Measurements from ENCODE around the gene CTNNA1. TPM values are rescaled to one million over a fixed set of nuclear protein-coding genes. Genes with fewer than 3 reads are reported as not detected.

The CTNNA1 gene
- total and polyA plus RNA-seq, 4 donors: 115 to 480 (median 302) TPM

GRCh38 chr5:138968601-138969000 lies 215.4 kb downstream of the CTNNA1 start:
- TF ChIP-seq CTCF (IDR thresholded peaks at IDR 0.05; ENCODE audit: control extremely low read depth, extremely low read depth): no peak
- H3K4me3 ChIP-seq: no peak overlapping the region
- 96% methylated on average over 4 of the region's 4 CpGs for WGBS, 2 donors
- ATAC-seq (ENCODE audit: insufficient read depth, low FRiP score): no peak
- H3K4me1 ChIP-seq (ENCODE audit: control insufficient read depth in 5 of 5, insufficient read depth in 5 of 5, low read length in 5 of 5): peaks cover 2 to 23% (median 16%) of the 10 kb centered on the region in 5 donors
- H3K9me3 ChIP-seq (ENCODE audit: control insufficient read depth in 4 of 4, insufficient read depth in 3 of 4, low read length in 3 of 4): no peaks in the 10 kb centered on the region
- H3K9ac ChIP-seq (ENCODE audit: insufficient read depth in 1 of 2, low read length in 2 of 2): no peak overlapping the region
- H3K36me3 ChIP-seq (ENCODE audit: control insufficient read depth in 4 of 4, insufficient read depth in 4 of 4, low read length in 4 of 4): no peaks in the 10 kb centered on the region
- DNase-seq: no peak
- H3K27me3 ChIP-seq (ENCODE audit: control insufficient read depth in 3 of 3, insufficient read depth in 3 of 3, low read length in 2 of 3): no peaks in the 10 kb centered on the region
- no peak overlapping the region for H3K27ac ChIP-seq (ENCODE audit: low read depth in 1 of 2, low read length in 1 of 2)

GRCh38 chr5:138969323-138970002 lies 216.2 kb downstream of the CTNNA1 start:
- DNase-seq: no peak
- H3K4me3 ChIP-seq: no peak overlapping the region
- 87 to 95% methylated on average over 5 of the region's 5 CpGs for WGBS, 2 donors
- H3K9ac ChIP-seq (ENCODE audit: insufficient read depth in 1 of 2, low read length in 2 of 2): no peak overlapping the region
- no peaks in the 10 kb centered on the region for H3K36me3 ChIP-seq (ENCODE audit: control insufficient read depth in 4 of 4, insufficient read depth in 4 of 4, low read length in 4 of 4)
- peak overlapping the region in 1 of 2 donors; percentile 25 for H3K27ac ChIP-seq (ENCODE audit: low read depth in 1 of 2, low read length in 1 of 2)
- no peak for ATAC-seq (ENCODE audit: insufficient read depth, low FRiP score)
- H3K27me3 ChIP-seq (ENCODE audit: control insufficient read depth in 3 of 3, insufficient read depth in 3 of 3, low read length in 2 of 3): no peaks in the 10 kb centered on the region
- H3K4me1 ChIP-seq (ENCODE audit: control insufficient read depth in 5 of 5, insufficient read depth in 5 of 5, low read length in 5 of 5): peaks cover 3 to 22% (median 15%) of the 10 kb centered on the region in 5 donors
- H3K9me3 ChIP-seq (ENCODE audit: control insufficient read depth in 4 of 4, insufficient read depth in 3 of 4, low read length in 3 of 4): no peaks in the 10 kb centered on the region
- no peak for TF ChIP-seq CTCF (IDR thresholded peaks at IDR 0.05; ENCODE audit: control extremely low read depth, extremely low read depth)

DNA sequence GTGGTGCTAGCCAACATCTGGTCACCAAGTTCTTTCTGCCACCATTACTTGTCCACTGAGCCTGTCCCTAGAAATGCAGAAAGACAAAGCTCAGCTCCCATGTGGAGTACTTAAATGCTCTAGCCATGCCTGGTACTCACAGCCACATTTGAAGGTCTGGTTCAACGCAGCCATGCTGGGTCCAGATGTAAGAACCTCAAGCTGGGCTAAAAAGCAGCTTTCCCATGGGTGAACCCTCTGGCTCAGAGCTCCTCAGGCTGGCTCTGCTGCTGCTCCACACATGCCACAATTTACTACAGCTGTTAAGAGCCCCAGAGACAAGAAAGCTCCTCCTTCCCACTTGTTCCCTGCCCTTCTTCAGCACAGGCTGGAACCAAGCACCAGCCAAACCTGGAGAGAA lies 219.0 kb downstream of the CTNNA1 start:
- no peak overlapping the region for H3K4me3 ChIP-seq
- no peak for DNase-seq
- H3K4me1 ChIP-seq (ENCODE audit: control insufficient read depth in 5 of 5, insufficient read depth in 5 of 5, low read length in 5 of 5): peaks cover 6 to 17% (median 15%) of the 10 kb centered on the region in 5 donors

More for the DNA sequence above, 219.0 kb downstream of the CTNNA1 start:
- Histone ChIP-seq H3K27ac (ENCODE audit: low read depth in 1 of 2, low read length in 1 of 2) (no peak overlapping the region), H3K9me3 (ENCODE audit: control insufficient read depth in 4 of 4, insufficient read depth in 3 of 4, low read length in 3 of 4) (peaks cover 0 to 1% (median 0%) of the 10 kb centered on the region in 4 donors), H3K36me3 (ENCODE audit: control insufficient read depth in 4 of 4, insufficient read depth in 4 of 4, low read length in 4 of 4) (no peaks in the 10 kb centered on the region), H3K27me3 (ENCODE audit: control insufficient read depth in 3 of 3, insufficient read depth in 3 of 3, low read length in 2 of 3) (no peaks in the 10 kb centered on the region), H3K9ac (ENCODE audit: insufficient read depth in 1 of 2, low read length in 2 of 2) (no peak overlapping the region)
- no peak for ATAC-seq (ENCODE audit: insufficient read depth, low FRiP score)
- WGBS, 2 donors: 91 to 92% methylated on average over 1 of the region's 1 CpG
- no peak for TF ChIP-seq CTCF (IDR thresholded peaks at IDR 0.05; ENCODE audit: control extremely low read depth, extremely low read depth)

All from lung (tissue), 12 donors.